NB4 (cell line): ENCODE data around the gene ATP4B.

Experiments used
- DNase-seq: peaks from one replicate; pipeline ENCODE4 v3.0.0; 2010; ENCODE audit warnings: low read depth
- H3K4me3 ChIP-seq: one replicate; pipeline ENCODE4 v1.5.1; 2011; ENCODE audit warnings: mild to moderate bottlenecking, low read depth, low read length, moderate library complexity
- MYC ChIP-seq: IDR thresholded peaks from 2 replicates; pipeline ENCODE4 v1.6.1; 2011; ENCODE audit warnings: low read depth, low read length
- POLR2A ChIP-seq: IDR thresholded peaks from 2 replicates; pipeline ENCODE4 v1.6.1; 2011; ENCODE audit warnings: mild to moderate bottlenecking; ENCODE audit not compliant: insufficient read length; ENCODE audit errors: extremely low read depth
- TF ChIP-seq, protein P1 (sequence below): IDR thresholded peaks from 2 replicates; pipeline ENCODE4 v1.6.1; 2011; ENCODE audit warnings: low read depth, low read length
- TF ChIP-seq, protein P2 (sequence below): IDR thresholded peaks from one replicate; pipeline ENCODE4 v1.5.1; 2012; ENCODE audit warnings: low read depth, low read length

ATP4B gene

DNA sequence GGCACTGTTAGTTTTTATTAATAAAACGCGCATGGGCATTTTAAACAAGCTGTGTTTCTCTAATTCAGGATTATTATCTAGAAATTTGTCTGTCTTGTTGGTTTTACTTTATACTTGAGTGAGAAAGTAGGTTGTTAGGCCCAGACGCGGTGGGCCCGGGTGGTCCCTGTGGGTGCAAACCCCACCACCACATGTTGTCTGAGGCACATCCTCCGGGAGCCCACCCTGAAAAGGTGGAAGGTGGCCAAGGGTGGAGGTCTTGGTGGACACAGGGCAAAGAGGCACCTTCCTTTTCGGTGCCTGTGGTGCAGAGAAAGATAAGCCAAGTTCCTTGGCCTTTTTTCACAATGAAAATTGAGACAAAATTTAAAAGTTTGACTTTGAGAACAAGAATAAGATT, 16.6 kb downstream of the ATP4B start:
- H3K4me3 ChIP-seq, result no peak overlapping the region
- TF ChIP-seq POLR2A (no peak), MYC (no peak)
- TF ChIP-seq, protein P1, sequence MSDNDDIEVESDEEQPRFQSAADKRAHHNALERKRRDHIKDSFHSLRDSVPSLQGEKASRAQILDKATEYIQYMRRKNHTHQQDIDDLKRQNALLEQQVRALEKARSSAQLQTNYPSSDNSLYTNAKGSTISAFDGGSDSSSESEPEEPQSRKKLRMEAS, result no peak
- TF ChIP-seq, protein P2, sequence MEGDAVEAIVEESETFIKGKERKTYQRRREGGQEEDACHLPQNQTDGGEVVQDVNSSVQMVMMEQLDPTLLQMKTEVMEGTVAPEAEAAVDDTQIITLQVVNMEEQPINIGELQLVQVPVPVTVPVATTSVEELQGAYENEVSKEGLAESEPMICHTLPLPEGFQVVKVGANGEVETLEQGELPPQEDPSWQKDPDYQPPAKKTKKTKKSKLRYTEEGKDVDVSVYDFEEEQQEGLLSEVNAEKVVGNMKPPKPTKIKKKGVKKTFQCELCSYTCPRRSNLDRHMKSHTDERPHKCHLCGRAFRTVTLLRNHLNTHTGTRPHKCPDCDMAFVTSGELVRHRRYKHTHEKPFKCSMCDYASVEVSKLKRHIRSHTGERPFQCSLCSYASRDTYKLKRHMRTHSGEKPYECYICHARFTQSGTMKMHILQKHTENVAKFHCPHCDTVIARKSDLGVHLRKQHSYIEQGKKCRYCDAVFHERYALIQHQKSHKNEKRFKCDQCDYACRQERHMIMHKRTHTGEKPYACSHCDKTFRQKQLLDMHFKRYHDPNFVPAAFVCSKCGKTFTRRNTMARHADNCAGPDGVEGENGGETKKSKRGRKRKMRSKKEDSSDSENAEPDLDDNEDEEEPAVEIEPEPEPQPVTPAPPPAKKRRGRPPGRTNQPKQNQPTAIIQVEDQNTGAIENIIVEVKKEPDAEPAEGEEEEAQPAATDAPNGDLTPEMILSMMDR, result no peak
- no peak for DNase-seq

DNA sequence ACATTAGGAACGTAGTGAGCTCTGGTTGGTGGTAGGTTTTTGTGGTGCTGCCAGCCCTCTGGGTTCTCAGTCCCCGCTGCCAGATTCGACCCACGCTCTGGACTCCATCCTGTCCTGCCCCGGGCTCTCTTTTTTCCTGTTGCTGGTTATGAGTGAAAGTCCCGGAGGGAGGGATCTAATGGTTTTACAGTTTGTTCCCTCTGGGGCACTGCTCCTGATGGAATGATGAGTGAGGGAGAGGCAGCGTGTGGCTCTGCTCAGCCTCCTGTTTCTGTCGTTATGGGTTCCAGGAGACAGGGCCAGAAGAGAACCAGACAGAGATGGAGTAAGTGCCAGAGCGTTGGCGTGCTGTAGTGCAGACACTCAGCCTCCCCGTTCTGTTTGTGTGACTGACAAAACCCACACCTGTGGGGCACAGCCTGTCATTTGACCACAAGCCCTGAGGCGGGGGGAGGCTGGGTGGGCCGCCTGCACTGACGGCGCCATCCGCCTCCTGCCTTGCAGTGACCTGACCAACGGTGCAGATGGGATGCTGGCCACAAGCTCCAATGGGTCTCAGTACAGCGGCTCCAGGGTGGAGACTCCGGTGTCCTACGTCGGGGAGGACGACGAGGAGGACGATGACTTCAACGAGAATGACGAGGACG, 18.3 kb downstream of the ATP4B start:
- DNase-seq, result no peak
- TF ChIP-seq, protein P1, result no peak
- TF ChIP-seq, protein P2, result no peak
- TF ChIP-seq MYC, result no peak
- no peak for TF ChIP-seq POLR2A
- no peak overlapping the region for H3K4me3 ChIP-seq

DNA sequence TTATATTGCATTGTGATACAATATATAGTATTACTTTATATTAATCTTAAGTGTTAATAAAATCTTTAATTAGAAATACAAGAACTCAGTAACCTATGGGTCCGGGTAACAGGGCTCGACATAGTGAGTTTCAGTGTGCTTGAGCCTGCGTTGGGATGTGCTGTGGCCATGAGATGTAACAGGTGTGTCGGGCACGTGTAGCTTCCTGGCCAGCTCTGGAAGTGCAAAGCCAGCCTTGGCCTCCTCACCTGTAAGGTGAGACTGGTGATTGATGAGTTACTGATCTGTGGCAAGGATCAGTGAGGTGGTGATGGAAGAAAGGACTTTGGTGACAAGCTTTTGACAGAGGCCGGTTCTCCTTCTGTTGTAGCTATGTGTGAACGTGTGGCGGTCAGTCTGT, 19.2 kb downstream of the ATP4B start:
- no peak for TF ChIP-seq POLR2A
- no peak for TF ChIP-seq MYC
- TF ChIP-seq, protein P2, result no peak
- DNase-seq, result no peak
- H3K4me3 ChIP-seq, result no peak overlapping the region

DNA sequence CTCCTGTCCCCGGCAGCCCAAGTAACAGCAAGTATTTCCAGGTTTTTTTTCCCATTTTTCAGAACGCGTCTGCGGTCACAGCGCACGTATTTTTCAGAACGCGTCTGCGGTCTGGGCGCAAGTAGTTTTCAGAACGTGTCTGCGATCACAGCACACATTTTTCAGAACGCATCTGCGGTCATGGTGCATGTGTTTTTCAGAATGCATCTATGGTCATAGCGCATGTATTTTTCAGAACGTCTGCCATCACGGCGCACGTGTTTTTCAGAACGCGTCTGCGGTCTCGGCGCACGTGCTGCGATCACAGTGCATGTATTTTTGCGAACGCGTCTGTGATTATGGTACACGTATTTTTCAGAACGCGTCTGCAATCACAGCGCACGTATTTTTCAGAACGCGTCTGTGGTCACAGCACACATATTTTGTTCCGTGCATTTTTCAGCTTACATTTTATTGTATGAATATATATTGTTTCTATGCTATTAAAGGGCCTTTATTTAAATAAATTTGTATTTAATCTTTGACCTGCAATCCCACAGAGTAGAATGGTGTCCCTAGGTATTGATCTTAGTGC, 19.7 kb downstream of the ATP4B start:
- TF ChIP-seq, protein P2, result no peak
- TF ChIP-seq, protein P1, result no peak
- TF ChIP-seq POLR2A (no peak), MYC (no peak)
- no peak overlapping the region for H3K4me3 ChIP-seq
- no peak for DNase-seq

DNA sequence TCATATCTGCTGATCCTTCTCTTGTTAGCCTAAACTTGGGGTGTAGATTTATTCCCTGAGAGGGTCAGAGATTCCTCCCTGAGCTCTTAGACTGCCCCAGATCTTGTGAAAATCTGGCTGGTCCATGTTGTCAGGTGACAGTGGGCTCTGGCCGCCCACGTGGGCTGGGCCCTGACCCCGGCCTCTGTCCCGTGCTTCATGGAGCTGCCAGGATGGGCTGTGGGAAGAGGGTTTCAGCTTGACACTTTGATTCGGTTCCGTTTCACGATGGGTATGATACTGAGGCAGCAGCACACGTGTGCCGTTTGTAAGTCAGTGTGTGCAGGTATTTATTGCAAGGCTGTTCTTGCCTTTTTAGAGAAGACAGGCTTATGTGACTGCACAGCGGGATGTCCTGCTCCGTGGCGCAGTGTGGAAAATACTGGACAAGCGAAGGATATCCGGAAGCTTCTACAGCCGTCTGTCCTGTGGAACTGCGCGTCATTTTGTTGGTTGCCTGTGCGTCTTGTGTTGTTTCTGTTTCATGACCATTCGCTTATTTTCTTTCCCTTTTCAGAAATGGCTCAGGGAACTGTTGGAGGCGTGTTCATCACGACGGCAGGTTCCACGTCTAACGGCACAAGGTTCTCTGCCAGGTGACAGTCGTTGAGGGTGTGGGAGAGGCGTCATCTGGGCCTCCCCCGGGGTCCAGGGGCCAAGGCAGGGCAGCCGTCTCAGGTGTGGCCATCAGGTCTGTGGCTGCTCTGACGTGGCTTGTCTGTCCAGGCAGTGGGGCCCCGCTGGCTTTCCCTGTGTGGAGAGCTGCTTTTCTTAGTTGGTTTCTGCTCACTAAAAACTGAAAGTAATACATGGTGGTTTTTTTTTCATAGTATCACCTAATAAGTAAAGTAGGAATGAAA, 20.5 kb downstream of the ATP4B start:
- DNase-seq, result no peak
- no peak overlapping the region for H3K4me3 ChIP-seq
- TF ChIP-seq MYC (no peak), POLR2A (no peak)
- TF ChIP-seq, protein P2, result no peak
- TF ChIP-seq, protein P1, result no peak
